GM21515 (cell line): ENCODE measurements around the gene PHF10.
A peak's percentile ranks its signal among the peaks of the same experiment; 100 is the strongest.
"Not testable (repeated sequence)": the region's sequence is repeated elsewhere in the genome, so short reads cannot be mapped to it uniquely, and the experiment has no call there.

Experiments used
- ATAC-seq: cut with Tn5 transposase; IDR thresholded peaks from one replicate; pipeline ENCODE4 v1.9.1; 2021; ENCODE audit not compliant: unreplicated experiment

Gene PHF10

GRCh38 chr6:169724494-169725124 is at the start of gene PHF10:
TSS of gene PHF10 (minus strand) at chr6:169724500. CDS start at chr6:169723931, 569 bp downstream.
- peak; percentile 41 for ATAC-seq

GRCh38 chr6:169766921-169767736 is 42.8 kb upstream of the PHF10 start:
- ATAC-seq, result no peak

- ATAC-seq, result no peak
These were observed 41.9 kb upstream of the PHF10 start for GRCh38 chr6:169766232-169766631.

GRCh38 chr6:169765789-169766188 is 41.5 kb upstream of the PHF10 start:
- ATAC-seq, result not testable (repeated sequence)

- no peak for ATAC-seq
These were observed 39.6 kb upstream of the PHF10 start for GRCh38 chr6:169763881-169764280.

GRCh38 chr6:169763308-169763707 is 39.0 kb upstream of the PHF10 start:
- no peak for ATAC-seq

- no peak for ATAC-seq
These were observed 30.9 kb upstream of the PHF10 start for GRCh38 chr6:169755162-169755561.

- ATAC-seq, result no peak
These were observed 27.8 kb upstream of the PHF10 start for GRCh38 chr6:169752074-169752623.

GRCh38 chr6:169751242-169752073 is 27.2 kb upstream of the PHF10 start, which contains the start of the genes DYNLT2 and ERMARD:
TSS of gene DYNLT2 (minus strand) at chr6:169751572. CDS start at chr6:169751458, 114 bp downstream.
TSS of gene ERMARD (plus strand) at chr6:169751622. CDS start at chr6:169751658, 36 bp downstream.
- ATAC-seq, result peak; percentile 94

- no peak for ATAC-seq
These were observed 22.3 kb upstream of the PHF10 start for GRCh38 chr6:169746556-169746955.

- no peak for ATAC-seq
These were observed 21.1 kb upstream of the PHF10 start for GRCh38 chr6:169745405-169745804.

GRCh38 chr6:169741344-169741743 is 17.0 kb upstream of the PHF10 start:
- ATAC-seq, result no peak

GRCh38 chr6:169738976-169739529 is 14.8 kb upstream of the PHF10 start:
- ATAC-seq, result no peak

- ATAC-seq, result no peak
These were observed 14.1 kb upstream of the PHF10 start for GRCh38 chr6:169738204-169738975.

- no peak for ATAC-seq
These were observed 5.7 kb upstream of the PHF10 start for GRCh38 chr6:169729961-169730360.

GRCh38 chr6:169726963-169727362 is 2.7 kb upstream of the PHF10 start:
- ATAC-seq, result no peak

GRCh38 chr6:169726049-169726400 is 1.7 kb upstream of the PHF10 start:
- no peak for ATAC-seq

- ATAC-seq, result no peak
These were observed 1.1 kb upstream of the PHF10 start for GRCh38 chr6:169725125-169726048.

GRCh38 chr6:169723991-169724493 is 258 bp downstream of the PHF10 start:
- peak; percentile 36 for ATAC-seq
